GM06990 (cell line): ENCODE measurements around the gene RASGEF1C.

ENCODE experiments used
- DNase-seq: peaks from one replicate; pipeline ENCODE4 v3.0.0-alpha.2; 2011; ENCODE audit not compliant: insufficient read length; ENCODE audit errors: extremely low read depth
- H3K27me3 ChIP-seq: replicated peaks from 2 replicates; pipeline ENCODE4 v1.6.0; 2011; ENCODE audit warnings: low read length; ENCODE audit not compliant: control insufficient read depth, insufficient read depth
- H3K36me3 ChIP-seq: 2 replicates; pipeline ENCODE4 v1.5.1; 2011; ENCODE audit warnings: low read length; ENCODE audit not compliant: control insufficient read depth, insufficient read depth
- H3K4me3 ChIP-seq: replicated peaks from 2 replicates; pipeline ENCODE4 v1.5.1; 2011; ENCODE audit warnings: low read depth, mild to moderate bottlenecking, control low read depth, low read length
- TF ChIP-seq, protein P1 (sequence below): IDR thresholded peaks from 2 replicates; pipeline ENCODE4 v1.5.1; 2011; ENCODE audit warnings: low read length, control low read depth, mild to moderate bottlenecking, inconsistent platforms; ENCODE audit not compliant: insufficient read depth, poor library complexity, severe bottlenecking

Gene RASGEF1C

DNA sequence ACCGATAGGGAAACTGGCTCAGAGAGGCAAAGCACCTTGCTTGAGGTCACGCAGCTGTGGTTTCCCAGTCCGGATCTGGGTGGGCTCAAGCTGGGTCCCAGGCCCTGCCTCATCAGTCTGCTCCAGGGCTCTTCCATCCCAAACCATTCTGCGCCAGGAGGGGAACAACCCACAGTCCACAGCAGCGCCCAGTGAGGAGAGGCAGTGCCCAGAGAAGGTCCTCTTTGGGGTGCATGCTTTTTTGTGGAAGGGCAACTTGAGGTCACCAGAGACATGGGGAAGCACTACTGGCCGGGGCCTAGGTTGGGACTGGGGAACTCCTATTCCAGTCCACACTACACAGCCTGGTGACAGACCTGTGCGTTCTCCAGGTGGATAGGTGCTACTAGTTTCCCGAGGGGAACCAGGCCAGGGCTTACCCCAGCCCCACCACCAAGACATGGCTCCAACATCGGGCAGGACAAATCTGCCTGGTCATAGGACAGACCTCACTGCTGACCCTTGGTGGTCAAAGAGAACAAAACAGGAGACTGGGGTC lies 75.0 kb downstream of the RASGEF1C start:
- DNase-seq, result no peak
- Histone ChIP-seq H3K36me3 (no peaks in the 10 kb centered on the region), H3K27me3 (no peaks in the 10 kb centered on the region; the same call in 1 of the 2 replicates), H3K4me3 (no peak overlapping the region)
- TF ChIP-seq, protein P1, sequence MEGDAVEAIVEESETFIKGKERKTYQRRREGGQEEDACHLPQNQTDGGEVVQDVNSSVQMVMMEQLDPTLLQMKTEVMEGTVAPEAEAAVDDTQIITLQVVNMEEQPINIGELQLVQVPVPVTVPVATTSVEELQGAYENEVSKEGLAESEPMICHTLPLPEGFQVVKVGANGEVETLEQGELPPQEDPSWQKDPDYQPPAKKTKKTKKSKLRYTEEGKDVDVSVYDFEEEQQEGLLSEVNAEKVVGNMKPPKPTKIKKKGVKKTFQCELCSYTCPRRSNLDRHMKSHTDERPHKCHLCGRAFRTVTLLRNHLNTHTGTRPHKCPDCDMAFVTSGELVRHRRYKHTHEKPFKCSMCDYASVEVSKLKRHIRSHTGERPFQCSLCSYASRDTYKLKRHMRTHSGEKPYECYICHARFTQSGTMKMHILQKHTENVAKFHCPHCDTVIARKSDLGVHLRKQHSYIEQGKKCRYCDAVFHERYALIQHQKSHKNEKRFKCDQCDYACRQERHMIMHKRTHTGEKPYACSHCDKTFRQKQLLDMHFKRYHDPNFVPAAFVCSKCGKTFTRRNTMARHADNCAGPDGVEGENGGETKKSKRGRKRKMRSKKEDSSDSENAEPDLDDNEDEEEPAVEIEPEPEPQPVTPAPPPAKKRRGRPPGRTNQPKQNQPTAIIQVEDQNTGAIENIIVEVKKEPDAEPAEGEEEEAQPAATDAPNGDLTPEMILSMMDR, result no peak

DNA sequence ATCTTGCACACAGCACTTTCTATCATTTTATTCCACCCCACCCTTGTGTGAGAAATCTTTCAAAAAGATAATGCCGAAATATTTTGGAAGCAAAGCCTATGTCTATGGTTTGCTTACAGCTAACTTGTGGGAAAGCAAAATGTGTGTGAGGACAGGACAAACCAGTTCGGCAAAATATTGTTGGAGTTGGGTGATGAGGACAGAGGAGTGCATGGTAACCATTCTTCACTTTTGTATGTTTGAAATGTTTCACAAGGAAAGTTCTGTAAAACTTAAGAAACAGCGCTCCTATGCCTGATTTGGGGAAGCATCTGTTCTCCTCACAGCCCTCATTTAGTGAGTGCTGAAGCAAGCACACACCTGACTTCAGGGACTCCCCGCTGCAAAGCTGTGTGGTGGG lies 75.5 kb downstream of the RASGEF1C start:
- Histone ChIP-seq H3K36me3 (no peaks in the 10 kb centered on the region), H3K4me3 (no peak overlapping the region), H3K27me3 (no peaks in the 10 kb centered on the region; the same call in 1 of the 2 replicates)
- DNase-seq, result no peak
- TF ChIP-seq, protein P1, result no peak

DNA sequence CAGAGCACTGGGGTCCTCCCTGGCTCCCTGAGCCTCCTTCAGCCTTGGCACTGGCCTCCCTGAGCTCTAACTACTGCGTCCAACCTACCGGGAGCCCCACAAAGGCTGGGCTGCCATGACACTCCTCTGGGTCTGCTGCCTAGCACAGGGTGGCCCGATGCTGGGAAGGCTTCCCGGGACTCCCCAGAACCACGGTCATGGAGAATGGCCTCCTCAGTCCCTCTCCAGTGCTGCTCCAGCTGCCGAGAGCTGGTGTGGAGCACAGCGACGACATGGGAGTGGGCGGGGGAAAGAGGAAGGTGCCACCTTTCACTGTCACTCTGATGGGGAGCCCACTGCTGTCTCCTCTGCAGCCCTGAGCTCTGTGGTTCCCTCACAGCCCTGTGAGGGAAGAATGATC lies 76.0 kb downstream of the RASGEF1C start:
- Histone ChIP-seq H3K36me3 (no peaks in the 10 kb centered on the region), H3K4me3 (no peak overlapping the region), H3K27me3 (no peaks in the 10 kb centered on the region; the same call in 1 of the 2 replicates)
- TF ChIP-seq, protein P1, result no peak
- no peak for DNase-seq

DNA sequence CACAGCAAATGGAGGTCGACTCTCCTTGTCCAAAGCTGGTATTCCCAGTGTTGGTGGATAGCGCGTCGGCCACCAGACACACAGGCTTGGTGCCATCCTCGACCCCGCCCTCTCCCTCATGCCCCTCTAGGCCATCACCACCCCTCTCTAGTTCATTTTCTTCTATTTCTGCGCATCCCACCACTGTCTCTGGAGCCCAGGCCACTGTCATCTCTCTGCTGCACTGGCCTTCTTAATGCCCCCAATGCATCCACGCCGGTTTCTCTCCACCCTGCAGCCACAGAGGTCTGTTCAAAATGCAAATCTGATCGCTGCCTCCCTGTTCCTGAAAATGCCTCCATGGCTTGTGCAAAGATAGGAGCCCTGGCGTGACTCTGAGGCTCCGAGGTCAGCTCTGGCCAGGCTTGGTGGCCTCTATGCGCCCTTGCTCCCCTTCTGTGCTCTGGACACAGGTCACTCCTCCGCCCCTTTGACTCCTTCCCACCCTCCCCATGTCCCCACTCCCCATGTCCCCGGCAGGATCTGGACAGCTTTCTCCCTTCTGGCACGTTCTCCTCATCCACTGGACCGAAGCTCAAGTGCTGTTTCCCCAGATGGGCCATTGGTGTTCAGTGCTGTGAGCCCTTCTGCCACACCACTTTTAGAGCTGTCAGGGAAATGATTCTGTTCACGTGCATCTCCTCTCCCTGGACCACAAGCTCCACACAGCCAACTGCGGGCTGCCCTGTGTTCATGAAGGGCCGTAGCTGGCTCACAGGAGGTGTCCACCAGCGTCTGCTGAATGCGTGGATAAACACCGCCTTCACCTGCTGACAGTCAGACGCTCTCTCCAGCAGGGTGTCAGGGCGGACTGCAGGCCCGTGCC lies 77.9 kb downstream of the RASGEF1C start:
- no peak for DNase-seq
- TF ChIP-seq, protein P1, result no peak
- no peaks in the 10 kb centered on the region; the same call in 1 of the 2 replicates for H3K27me3 ChIP-seq
- no peaks in the 10 kb centered on the region for H3K36me3 ChIP-seq
- H3K4me3 ChIP-seq, result no peak overlapping the region

DNA sequence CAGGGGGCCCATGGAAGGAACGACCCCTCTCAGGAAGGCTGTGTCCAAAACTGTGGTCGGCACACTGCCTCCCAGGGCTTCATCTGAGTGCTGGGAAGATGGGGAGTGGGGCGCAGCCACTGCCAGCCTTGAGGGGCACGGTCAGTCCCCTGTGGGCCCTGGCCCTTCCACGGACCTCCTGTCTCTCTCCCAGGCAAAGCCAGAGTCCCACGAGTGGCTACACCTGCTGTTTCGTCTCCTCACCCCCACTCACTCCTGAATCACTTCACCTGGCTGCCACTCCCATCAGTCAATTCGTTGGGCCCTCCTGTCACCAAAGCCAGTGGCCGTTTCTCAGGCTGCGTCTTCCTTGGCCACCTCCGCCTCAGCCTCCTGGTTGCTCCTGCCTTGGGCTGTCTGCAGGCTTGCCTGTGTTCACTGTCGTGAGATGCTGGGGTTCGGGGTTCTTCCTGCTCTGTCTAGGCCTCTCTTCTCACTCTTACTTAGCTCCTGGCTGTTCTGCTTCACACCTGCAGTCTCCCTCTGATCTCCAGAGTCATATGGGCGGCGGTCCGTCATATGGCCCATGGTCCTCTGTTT lies 78.6 kb downstream of the RASGEF1C start:
- no peak for DNase-seq
- TF ChIP-seq, protein P1, result no peak
- Histone ChIP-seq H3K36me3 (no peaks in the 10 kb centered on the region), H3K27me3 (no peaks in the 10 kb centered on the region; the same call in 1 of the 2 replicates), H3K4me3 (no peak overlapping the region)
